Large intestine (tissue), 3 donors: ENCODE results near the gene APBB2. TPM values are rescaled to one million over a fixed set of nuclear protein-coding genes. Genes with fewer than 3 reads are reported as not detected.

Experiments used
- DNase-seq, 2 donors: peaks; one replicate each; pipeline versions ENCODE4 v3.0.0 to v3.0.0-alpha.2; 2013
- H3K27ac ChIP-seq: one replicate; pipeline ENCODE4 v1.5.1; 2013; ENCODE audit warnings: low read length
- H3K27me3 ChIP-seq: 2 replicates; pipeline ENCODE4 v1.6.1; 2013; ENCODE audit warnings: low read length; ENCODE audit not compliant: control insufficient read depth, insufficient read depth
- H3K36me3 ChIP-seq: 2 replicates; pipeline ENCODE4 v1.6.1; 2013; ENCODE audit warnings: low read length; ENCODE audit not compliant: control insufficient read depth, insufficient read depth
- H3K4me1 ChIP-seq: one replicate; pipeline ENCODE4 v1.6.1; 2013; ENCODE audit warnings: low read length; ENCODE audit not compliant: control insufficient read depth, insufficient read depth
- H3K4me3 ChIP-seq: one replicate; pipeline ENCODE4 v1.5.1; 2013; ENCODE audit warnings: low read length
- H3K9me3 ChIP-seq: one replicate; pipeline ENCODE4 v1.6.1; 2013; ENCODE audit warnings: mild to moderate bottlenecking, low read depth, low read length, moderate library complexity; ENCODE audit not compliant: control insufficient read depth
- WGBS: methylation state at CpG from one replicate; pipeline ENCODE4 v1.1.5; 2013; ENCODE audit warnings: low lambda C conversion rate; ENCODE audit not compliant: insufficient coverage; 5-methylcytosine and 5-hydroxymethylcytosine counted together
- polyA plus RNA-seq: library from polyadenylated mRNA; unstranded; fragments of 120-200 nt; gene quantifications from one replicate; pipeline ENCODE4 v1.2.1, GENCODE V29; 2013

APBB2 gene
- polyA plus RNA-seq, 1 donor = 26.6 TPM

DNA sequence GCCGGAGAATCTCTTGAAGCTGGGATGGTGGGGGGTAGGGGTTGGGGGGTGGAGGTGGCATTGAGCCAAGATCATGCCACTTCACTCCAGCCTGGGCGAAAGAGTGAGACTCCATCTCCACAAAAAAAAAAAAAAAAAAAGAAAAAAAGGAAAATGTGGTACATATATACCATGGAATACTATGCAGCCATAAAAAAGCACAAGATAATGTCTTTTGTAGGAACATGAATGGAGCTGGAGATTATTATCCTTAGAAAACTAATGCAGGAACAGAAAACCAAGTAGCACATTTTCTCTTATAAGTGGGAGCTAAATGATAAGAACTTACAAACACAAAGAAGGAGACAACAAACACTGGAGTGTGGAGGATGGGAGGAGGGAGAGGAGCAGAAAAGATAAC lies 188.5 kb downstream of the APBB2 start:
- peaks cover 19% of the 10 kb centered on the region for H3K9me3 ChIP-seq
- no peak for DNase-seq
- H3K27ac ChIP-seq = no peak overlapping the region
- H3K4me1 ChIP-seq = no peaks in the 10 kb centered on the region
- WGBS = no CpG with 5 or more reads among the region's 2 CpGs
- H3K27me3 ChIP-seq = no peaks in the 10 kb centered on the region
- no peaks in the 10 kb centered on the region for H3K36me3 ChIP-seq
- no peak overlapping the region for H3K4me3 ChIP-seq

DNA sequence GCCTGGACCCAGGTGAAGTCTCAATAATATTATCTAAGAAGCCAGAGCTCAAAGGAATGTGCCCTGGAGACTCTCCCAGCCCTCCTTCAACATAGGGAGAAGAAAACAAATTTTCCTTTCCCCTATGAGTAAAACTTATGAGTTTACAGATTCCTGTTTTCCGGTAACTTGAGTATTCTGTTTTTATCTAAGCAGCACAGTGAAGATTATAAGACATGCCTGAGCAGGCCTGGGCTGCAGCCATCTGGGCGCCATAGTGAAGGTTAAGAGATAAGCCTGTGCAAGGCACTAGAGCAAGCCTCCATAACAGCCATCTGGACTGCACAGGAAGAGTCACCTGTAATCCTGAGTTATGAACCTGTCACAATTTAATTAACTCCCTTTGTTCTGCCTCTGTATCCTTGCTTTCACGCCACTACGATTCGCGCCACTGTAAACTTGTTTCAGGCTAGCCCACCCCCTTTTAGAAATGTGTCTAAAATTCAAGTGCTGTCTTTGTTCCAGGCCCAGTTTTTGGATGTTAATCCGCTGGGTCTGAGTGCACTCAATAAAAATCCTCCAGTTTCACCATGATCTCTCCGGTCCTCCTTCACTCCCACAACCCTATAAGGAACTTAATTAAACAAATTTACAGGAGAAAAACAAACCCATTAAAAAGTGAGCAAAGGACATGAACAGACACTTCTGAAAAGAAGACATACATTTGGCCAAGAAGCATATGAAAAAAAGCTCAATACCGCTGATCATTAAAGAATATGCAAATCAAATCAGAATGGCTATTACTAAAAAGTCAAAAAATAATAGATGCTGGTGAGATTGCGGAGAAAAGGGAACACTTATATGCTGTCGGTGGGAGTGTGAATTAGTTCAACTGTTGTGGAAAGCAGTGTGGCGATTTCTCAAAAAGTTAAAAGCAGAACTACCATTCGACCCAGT lies 189.5 kb downstream of the APBB2 start:
- Histone ChIP-seq H3K4me3 (no peak overlapping the region), H3K36me3 (no peaks in the 10 kb centered on the region), H3K9me3 (peaks cover 19% of the 10 kb centered on the region), H3K27me3 (no peaks in the 10 kb centered on the region), H3K4me1 (no peaks in the 10 kb centered on the region), H3K27ac (no peak overlapping the region)
- DNase-seq = peak in 1 of 2 donors; percentile 9
- 100% methylated on average over 4 of the region's 13 CpGs for WGBS

DNA sequence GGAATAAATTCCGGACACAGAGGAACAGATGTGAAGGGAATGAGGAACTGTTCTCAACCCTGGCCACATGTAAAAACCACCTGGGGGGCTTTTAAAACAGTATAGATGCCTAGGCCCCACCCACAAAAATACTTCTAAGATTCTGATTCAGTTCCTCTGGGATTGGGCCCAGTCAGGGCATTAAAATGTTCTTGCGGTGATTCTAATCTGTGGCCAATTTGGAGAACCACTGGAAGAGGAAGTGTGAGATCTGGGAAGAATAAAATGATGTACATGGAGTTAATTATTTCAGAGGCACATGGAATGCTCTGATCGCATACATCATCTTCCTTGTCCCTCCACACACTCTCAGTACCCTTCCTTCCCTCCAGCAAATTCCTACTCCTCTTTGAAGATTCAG lies 192.2 kb downstream of the APBB2 start:
- 100% methylated on average over 1 of the region's 3 CpGs for WGBS
- no peak overlapping the region for H3K27ac ChIP-seq

DNA sequence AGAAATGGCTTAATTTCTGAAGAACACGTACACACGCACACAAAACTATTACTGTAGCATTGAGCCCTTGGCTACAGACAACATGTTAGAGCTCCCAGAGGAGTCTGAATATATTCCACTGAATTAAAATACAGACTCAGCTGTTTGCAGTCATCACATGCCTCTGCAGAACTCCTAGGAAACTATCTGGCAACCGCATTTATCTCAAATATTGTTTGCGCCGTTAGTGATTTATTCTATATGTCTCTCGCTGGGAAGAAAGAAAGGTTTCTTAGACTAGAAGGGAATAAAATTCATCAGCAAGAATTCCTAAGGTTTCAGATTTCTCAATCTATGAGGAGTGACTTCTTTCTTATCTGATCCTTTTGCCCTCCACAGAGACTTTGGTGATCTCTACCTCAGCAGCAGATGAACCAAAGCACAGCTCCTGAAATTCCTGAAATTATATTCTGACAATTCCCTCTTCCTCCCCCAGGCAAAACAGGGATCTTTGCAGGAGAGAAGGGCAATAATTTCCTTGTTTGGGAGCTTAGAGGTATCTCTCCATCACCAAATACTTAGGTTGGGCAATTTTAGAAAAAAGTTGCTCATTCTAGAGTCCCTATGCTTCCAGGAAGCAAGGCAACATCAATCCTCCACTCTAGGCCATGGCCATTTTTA lies 199.2 kb downstream of the APBB2 start:
- WGBS = 40% methylated on average over 1 of the region's 6 CpGs
- no peak overlapping the region for H3K27ac ChIP-seq
- H3K36me3 ChIP-seq = peaks cover 3% of the 10 kb centered on the region

More for the DNA sequence above, 192.2 kb downstream of the APBB2 start:
- no peak overlapping the region for H3K4me3 ChIP-seq
- no peaks in the 10 kb centered on the region for H3K36me3 ChIP-seq
- DNase-seq = no peak
- peaks cover 19% of the 10 kb centered on the region for H3K9me3 ChIP-seq
- H3K4me1 ChIP-seq = no peaks in the 10 kb centered on the region
- no peaks in the 10 kb centered on the region for H3K27me3 ChIP-seq

DNA sequence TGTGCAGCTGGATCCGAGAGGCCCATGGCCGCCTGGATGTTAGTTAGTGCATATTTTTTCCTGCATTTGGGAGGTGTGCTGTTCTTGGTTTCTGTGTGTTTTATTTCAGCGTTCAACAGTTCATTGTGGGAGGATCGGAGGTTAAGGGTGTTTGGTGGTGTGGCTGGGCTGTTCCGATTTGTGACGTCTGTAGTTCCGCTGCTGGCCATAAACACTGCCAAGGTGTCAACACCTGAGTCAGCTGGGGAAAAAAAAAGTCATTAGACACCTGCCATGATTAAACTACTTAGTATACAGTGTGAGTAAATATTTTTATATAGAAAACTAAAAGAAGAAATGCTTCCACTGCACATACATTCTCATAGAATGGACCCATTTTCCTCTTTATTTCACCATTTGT lies 200.2 kb downstream of the APBB2 start:
- Histone ChIP-seq H3K9me3 (no peaks in the 10 kb centered on the region), H3K4me1 (no peaks in the 10 kb centered on the region), H3K27ac (no peak overlapping the region), H3K27me3 (no peaks in the 10 kb centered on the region), H3K36me3 (peaks cover 3% of the 10 kb centered on the region), H3K4me3 (no peak overlapping the region)
- DNase-seq = no peak
- WGBS = no CpG with 5 or more reads among the region's 7 CpGs

More for the DNA sequence above, 199.2 kb downstream of the APBB2 start:
- no peaks in the 10 kb centered on the region for H3K4me1 ChIP-seq
- H3K27me3 ChIP-seq = no peaks in the 10 kb centered on the region
- H3K9me3 ChIP-seq = no peaks in the 10 kb centered on the region
- DNase-seq = no peak
- H3K4me3 ChIP-seq = no peak overlapping the region

DNA sequence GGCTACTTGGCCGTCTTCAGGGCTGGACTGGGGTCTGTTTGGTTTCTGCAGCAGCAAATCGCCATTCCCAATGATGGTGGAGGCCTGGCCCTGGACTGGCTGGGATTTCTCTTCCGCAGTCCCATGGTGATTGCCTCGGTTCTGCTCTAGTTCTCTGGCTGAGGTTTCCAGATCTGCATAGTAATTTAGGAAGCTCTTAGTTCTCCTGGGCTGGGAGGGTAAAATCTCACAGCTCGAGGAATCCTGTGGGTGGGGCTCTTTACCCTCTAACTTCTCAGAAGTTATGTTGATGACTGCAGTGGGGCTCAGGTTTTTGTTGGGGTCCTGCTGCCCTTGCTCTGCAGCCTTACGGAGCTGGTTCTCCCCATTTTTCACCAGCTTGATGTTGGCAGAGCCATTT lies 200.6 kb downstream of the APBB2 start:
- WGBS = no CpG with 5 or more reads among the region's 6 CpGs

DNA sequence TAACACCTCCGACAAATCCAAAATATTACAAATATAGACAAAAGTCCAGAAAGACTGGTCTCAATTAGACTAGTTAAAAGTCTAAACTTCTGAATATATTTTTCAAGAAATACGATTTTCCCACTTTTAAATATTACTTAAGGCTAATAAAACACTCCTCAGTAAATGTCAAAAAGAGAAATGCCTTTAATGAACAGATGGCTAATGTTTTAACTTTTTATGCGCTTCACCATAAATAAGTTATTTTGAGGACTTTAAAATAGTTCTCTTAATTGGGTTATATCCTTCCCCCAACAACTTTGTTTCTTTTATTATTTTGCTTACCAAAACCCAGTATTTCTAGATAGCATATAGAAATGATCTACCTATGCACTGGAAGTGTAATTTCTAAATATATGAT lies 201.4 kb downstream of the APBB2 start:
- DNase-seq = no peak
- Histone ChIP-seq H3K27ac (no peak overlapping the region), H3K4me3 (no peak overlapping the region), H3K9me3 (no peaks in the 10 kb centered on the region), H3K27me3 (no peaks in the 10 kb centered on the region), H3K36me3 (peaks cover 3% of the 10 kb centered on the region), H3K4me1 (no peaks in the 10 kb centered on the region)
- WGBS = 88% methylated on average over 1 of the region's 3 CpGs

More for the DNA sequence above, 200.6 kb downstream of the APBB2 start:
- H3K9me3 ChIP-seq = no peaks in the 10 kb centered on the region
- peaks cover 3% of the 10 kb centered on the region for H3K36me3 ChIP-seq
- no peak overlapping the region for H3K27ac ChIP-seq
- DNase-seq = no peak
- no peaks in the 10 kb centered on the region for H3K4me1 ChIP-seq
- H3K4me3 ChIP-seq = no peak overlapping the region
- no peaks in the 10 kb centered on the region for H3K27me3 ChIP-seq

DNA sequence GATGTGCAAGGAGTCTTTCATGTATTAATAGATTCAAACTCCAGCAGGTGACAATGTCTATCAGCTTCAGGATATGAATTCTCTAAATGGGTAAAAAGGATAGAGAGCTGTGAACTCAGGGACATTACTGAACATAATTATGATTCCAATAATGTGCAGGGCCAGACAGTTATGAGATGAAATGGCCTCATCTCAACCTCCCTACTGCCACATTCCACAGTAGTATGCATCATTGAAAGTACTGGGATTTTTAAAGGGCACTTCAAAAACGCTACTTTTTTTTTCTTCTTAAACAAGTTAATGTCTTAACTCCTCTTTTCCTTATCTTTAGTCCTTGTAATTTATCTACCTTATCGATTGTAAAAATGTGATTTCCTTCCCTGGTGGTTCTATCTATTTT lies 202.0 kb downstream of the APBB2 start:
- Histone ChIP-seq H3K4me1 (no peaks in the 10 kb centered on the region), H3K4me3 (no peak overlapping the region), H3K9me3 (no peaks in the 10 kb centered on the region), H3K36me3 (peaks cover 3% of the 10 kb centered on the region), H3K27me3 (no peaks in the 10 kb centered on the region), H3K27ac (no peak overlapping the region)
- 46% methylated on average over 2 of the region's 2 CpGs for WGBS
- no peak for DNase-seq

DNA sequence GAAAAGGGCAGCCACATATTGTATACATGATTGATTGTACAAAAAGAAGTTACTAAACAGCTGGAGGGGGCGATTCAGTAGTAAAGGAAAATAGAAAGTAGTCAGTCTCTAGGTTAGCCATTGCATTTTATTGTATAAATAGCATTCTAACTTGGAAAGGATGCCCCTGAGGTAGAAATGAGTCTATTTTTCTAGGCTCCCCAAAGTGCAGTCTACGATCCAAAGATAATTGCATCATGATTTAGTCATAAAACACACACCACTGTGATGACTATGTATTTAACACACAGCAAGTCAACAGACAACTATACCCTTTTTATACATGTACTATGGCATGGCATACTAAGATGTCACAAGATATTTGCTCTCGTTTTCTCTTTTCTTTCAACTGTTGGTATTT lies 204.9 kb downstream of the APBB2 start:
- no peaks in the 10 kb centered on the region for H3K27me3 ChIP-seq
- no peaks in the 10 kb centered on the region for H3K9me3 ChIP-seq
- WGBS = 100% methylated on average over 1 of the region's 3 CpGs
- H3K36me3 ChIP-seq = peaks cover 6% of the 10 kb centered on the region
- no peak overlapping the region for H3K27ac ChIP-seq
- H3K4me1 ChIP-seq = no peaks in the 10 kb centered on the region
- DNase-seq = no peak
- H3K4me3 ChIP-seq = no peak overlapping the region

DNA sequence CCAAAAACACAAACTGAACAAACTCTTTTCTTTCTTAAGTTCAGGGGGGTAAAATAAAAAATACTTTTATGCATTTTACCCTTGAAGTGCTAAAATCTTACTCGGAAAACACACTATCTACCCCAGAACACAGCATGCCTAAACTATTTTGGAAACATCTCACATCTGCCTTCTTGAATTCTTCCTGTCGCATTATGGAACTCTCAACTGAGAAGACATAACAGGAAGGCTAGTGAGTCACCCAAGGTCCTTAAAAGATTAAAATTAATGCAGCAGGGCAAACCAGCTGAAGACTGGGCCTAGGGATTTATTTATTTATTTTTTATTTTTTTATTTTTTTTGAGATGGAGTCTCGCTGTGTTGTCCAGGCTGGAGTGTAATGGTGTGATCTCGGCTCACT lies 208.2 kb downstream of the APBB2 start:
- WGBS = 92% methylated on average over 2 of the region's 4 CpGs

More for the DNA sequence above, 208.2 kb downstream of the APBB2 start:
- H3K27ac ChIP-seq = no peak overlapping the region
- H3K27me3 ChIP-seq = no peaks in the 10 kb centered on the region
- no peak overlapping the region for H3K4me3 ChIP-seq
- no peak for DNase-seq
- H3K9me3 ChIP-seq = no peaks in the 10 kb centered on the region
- peaks cover 3% of the 10 kb centered on the region for H3K36me3 ChIP-seq
- H3K4me1 ChIP-seq = no peaks in the 10 kb centered on the region
